Measurements from ENCODE around the gene GPC6.

DNA sequence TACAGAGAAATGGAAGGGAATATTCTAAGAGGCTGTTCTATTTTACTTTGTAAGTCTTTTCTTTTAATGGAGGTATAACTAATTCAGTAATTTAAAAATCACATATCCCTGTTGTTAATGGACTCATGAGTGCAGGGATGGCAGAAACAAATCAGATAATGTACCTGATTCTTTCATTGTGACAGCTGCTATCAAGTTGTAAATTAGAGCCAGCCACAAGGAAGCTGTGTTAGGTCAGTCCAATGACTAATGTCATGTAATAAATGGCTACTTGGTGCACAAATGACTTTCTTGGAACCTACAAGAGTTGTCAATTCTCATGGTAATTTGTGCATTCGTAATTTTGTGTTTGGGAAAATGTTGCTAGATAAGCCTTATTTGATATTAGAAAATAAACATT is 806.5 kb downstream of the GPC6 start:
- TF ChIP-seq, protein P1, sequence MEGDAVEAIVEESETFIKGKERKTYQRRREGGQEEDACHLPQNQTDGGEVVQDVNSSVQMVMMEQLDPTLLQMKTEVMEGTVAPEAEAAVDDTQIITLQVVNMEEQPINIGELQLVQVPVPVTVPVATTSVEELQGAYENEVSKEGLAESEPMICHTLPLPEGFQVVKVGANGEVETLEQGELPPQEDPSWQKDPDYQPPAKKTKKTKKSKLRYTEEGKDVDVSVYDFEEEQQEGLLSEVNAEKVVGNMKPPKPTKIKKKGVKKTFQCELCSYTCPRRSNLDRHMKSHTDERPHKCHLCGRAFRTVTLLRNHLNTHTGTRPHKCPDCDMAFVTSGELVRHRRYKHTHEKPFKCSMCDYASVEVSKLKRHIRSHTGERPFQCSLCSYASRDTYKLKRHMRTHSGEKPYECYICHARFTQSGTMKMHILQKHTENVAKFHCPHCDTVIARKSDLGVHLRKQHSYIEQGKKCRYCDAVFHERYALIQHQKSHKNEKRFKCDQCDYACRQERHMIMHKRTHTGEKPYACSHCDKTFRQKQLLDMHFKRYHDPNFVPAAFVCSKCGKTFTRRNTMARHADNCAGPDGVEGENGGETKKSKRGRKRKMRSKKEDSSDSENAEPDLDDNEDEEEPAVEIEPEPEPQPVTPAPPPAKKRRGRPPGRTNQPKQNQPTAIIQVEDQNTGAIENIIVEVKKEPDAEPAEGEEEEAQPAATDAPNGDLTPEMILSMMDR (IDR thresholded peaks at IDR 0.05; ENCODE audit: low read depth, low read length, missing input control), result no peak
- TF ChIP-seq, protein P2, sequence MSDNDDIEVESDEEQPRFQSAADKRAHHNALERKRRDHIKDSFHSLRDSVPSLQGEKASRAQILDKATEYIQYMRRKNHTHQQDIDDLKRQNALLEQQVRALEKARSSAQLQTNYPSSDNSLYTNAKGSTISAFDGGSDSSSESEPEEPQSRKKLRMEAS (IDR thresholded peaks at IDR 0.05), result no peak

All from liver (tissue), 2 donors.